NCI-H774 (cell line): Measurements from ENCODE around the gene GBA2.

Experiments
- DNase-seq: peaks from one replicate; lab custom pipeline; 2025; lab: John Stamatoyannopoulos, UW

The GBA2 gene

GRCh38 chr9:35748858-35749514, at the start of gene GBA2, which contains the start of gene RGP1:
Gene GBA2 (minus strand): TSS chr9:35749228. CDS start chr9:35748704, 524 bp downstream.
Gene RGP1 (plus strand): TSS chr9:35749287. CDS start chr9:35749756, 469 bp downstream.
- peak; percentile 76 for DNase-seq

DNA sequence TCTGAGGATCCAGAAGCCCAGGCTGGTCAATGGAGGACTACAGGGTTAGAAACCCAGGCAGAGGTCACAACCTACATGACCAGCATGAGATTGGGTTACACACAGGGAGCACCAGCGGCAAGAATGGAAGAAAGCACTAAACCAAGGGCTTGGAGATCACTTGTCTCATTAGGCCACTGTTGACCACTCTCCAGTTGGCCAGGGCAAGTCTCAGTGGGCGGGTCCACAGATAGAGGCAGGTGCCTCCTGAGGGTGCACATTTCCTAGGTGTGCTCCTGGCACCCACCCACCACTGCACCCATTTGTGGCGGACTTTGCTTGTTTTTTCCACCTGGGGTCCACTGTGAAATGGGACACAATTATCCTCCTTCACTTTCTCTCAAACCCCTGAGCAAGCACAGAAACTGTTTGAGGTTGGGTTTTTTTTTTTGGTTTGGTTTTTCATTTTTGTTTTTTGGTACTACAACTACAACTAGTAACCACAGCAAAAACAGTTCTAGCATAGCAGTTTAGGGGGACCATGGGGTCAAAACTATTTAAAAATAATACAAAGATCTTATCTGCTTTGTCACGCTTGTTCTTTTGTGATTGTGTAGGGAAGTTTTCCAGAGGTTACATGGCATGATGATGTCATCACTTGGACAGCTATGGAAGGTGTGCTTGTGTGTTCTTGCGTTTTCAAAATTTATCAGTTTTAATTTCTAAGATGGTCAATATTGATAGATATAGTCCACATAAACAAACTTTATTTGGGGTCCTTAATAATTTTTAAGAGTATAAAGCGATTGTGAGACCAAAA, 48.5 kb upstream of the GBA2 start:
- no peak for DNase-seq

DNA sequence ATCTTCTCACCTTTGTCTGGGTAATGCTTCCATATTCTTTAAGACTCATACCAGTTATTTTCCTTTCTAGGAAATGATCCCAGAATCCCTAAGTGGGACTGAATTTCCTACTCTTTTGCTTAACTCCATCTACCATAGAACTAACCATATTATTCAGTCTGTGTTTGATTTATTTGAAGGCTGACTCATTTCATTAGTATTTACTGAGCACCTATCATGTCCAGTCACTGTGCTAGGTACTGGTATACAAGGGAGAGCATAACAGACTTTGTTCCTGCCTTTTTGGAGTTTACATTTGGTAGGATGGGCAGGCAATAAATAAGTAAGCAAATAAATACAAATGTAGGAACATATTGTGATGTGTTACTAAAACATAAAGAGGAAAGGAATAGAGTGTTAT, 46.7 kb upstream of the GBA2 start:
- DNase-seq = no peak

DNA sequence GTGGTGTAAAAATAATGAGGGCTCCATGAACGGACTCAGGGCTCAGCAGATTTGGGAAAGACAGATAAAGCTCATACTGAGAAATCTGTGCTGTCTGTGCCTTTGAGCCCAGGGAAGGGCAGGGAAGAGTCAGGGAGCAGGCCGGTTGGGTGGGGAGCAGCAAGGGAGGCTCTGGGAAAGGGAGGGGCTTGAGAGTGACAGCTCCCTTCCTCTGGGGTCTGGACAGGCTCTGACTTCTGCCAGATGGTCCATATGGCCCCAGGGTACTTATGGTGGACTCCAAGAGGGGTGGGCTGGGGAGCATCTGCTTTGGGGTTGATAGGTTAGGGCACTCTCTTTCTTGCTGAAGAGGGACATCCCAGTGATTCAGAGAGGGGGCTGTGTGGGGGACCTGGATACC, 44.4 kb upstream of the GBA2 start:
- no peak for DNase-seq

GRCh38 chr9:35792826-35793225, 43.8 kb upstream of the GBA2 start:
- DNase-seq = no peak

DNA sequence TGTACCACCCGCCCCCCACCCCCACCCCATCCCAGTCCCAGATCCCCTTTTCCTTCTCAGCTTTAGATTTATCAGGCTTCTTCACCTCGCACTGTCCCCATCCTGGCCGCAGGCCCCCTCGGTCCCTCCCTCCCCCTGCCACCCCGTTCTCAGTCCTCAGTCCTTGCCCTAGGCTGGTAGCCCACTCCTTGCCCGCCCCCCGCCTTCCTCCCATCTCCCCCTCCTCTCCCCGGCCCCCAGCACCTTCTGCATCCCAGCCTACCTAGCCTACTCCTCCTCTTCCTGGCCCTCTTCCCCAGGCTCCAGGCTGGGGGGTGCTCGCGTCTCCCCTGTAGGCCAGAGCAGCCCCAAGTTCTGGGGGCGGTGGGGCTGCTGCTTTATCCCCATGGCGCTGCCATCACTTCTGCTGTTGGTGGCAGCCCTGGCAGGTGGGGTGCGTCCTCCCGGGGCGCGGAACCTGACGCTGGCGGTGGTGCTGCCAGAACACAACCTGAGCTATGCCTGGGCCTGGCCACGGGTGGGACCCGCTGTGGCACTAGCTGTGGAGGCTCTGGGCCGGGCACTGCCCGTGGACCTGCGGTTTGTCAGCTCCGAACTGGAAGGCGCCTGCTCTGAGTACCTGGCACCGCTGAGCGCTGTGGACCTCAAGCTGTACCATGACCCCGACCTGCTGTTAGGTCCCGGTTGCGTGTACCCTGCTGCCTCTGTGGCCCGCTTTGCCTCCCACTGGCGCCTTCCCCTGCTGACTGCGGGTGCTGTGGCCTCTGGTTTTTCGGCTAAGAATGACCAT, 43.2 kb upstream of the GBA2 start:
- DNase-seq = no peak

GRCh38 chr9:35791297-35791921, 42.4 kb upstream of the GBA2 start, which contains the start of gene NPR2:
Gene NPR2 (plus strand): TSS chr9:35791591. CDS start chr9:35792409, 818 bp downstream.
- no peak for DNase-seq

DNA sequence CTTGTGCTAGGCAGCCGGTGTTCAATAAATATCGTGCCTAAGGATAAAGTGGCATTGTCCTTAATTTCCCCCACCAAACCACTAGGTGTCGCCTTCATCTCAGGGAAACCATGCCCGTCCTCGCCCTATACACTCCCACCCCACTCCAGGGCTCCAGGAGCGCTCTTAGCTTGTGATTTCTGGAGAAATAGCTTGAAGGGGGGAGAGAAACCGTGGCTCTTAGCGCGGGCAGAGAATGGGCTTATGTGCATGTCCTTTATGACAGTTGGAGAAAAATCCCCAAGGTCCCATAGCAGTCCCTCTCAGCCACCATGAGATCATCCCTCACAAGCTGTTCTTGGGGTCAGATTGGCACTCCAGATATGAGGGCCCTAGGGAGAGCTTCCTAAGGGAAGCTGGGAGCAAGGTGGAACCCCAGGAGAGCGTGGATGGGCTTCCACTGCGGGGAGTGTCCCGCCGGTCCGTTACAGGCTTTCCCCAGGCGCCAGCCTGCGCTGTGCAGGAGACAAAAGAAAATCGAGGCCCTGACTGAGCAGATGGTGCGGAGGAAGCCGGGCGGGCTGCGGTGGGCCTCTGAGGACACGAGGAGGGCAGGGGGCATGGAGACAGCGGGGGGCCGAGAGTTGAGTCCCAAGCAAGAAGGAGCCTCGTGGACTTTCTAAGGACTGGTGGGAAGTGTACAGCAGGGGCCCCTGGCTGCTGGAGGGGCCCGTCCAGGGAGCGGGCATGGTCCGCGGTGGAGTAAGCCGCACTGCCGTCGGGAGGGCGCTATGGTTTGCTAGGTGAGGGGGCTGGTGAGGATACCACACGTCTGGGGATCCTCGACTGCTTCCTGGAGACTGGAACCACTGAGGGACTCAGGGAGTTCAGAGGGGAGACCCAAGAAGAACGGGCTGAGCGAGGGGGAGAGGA, 41.6 kb upstream of the GBA2 start:
- peak; percentile 37 for DNase-seq

GRCh38 chr9:35790025-35790384, 41.0 kb upstream of the GBA2 start:
- no peak for DNase-seq

DNA sequence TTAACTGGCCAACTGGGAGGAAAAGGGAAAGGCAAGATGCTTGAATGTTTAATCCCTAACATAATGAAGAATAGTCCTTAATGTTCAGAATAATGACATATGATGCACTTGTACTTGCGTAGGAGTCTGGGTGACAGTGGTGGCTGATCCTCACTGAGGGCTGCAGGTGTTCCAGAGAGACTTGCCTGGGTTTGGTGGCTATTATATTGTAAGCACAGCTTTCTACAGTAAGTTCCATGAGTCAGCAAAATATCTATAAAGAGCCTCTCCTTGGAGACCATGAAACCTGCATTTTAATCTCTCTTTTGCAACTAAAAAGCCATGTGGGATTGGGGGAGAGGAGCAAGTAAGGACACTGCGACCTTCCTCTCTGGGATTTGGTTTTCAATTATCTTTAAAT, 40.5 kb upstream of the GBA2 start:
- DNase-seq = no peak

DNA sequence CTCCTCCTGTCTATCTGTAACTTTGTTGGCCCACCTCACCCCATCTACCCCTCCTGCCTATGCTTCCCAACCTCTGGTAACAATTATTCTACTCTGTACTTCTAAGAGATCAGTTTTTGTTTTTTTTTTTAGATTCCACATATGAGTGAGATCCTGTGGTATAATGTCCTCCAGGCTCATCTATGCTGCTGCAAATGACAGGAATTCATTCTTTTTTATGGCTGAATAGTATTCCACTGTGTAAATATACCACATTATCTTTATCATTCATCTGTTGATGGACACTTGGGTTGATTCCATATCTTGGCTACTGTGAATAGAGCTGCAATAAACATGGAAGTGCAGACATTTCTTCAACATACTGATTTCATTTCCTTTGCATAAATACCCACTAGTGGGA, 34.4 kb upstream of the GBA2 start:
- DNase-seq = no peak

- DNase-seq = no peak
Observed at GRCh38 chr9:35781066-35781465, 32.0 kb upstream of the GBA2 start.

- DNase-seq = no peak
Observed at GRCh38 chr9:35778496-35778895, 29.5 kb upstream of the GBA2 start.

DNA sequence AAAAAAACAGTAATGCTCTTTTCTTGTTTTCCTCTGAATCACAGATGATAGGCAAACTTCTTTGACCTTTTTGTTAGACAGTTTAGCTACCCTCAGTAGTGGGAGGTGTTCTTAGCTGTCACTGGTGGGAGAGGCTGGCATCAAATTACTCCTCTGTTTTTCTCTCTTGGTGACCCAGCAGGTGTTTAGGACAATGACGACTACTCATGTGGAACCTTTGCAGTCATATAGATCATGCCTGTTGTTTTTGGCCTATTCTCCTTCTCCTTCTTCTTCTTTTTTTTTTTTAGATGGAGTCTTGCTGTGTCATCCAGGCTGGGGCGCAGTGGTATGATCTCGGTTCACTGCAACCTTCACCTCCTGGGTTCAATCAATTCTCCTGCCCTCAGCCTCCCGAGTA, 27.0 kb upstream of the GBA2 start:
- peak; percentile 50 for DNase-seq

DNA sequence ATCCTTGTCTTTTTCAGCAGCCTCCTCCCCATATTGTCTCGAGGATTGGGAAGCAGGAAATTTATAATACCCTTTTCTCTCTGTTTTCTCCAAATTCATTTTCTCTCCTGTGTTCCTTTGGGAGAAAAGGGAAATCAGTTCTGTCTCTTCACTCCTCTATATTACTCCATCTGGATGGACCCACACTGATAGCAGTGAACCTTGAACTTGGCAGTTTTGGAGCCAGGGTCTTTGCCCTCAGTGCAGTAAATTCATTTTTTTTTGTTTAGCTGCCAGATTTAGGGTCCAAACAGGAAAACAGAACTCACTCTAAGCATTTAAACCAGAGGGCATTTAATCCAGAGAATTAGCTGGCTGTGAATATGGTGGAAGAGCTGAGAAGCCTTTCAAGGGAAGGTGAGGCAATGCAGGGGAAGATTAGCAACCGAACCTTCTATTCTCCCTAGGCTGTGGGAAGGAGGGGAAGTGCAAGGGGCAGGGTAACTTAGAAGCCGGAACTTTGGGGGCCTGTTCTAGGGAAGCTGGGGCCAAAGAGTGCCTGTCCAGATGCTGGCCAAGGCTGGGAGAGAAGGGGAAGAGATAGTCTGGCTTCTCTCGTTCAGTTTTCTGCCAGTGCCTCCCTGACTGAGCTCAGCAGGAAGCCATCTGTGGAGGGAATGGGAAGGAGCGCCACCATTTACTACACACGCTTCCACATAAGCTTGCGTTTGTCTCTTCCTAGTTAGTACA, 26.0 kb upstream of the GBA2 start:
- DNase-seq = no peak

- DNase-seq = no peak
Observed at GRCh38 chr9:35771943-35772342, 22.9 kb upstream of the GBA2 start.

DNA sequence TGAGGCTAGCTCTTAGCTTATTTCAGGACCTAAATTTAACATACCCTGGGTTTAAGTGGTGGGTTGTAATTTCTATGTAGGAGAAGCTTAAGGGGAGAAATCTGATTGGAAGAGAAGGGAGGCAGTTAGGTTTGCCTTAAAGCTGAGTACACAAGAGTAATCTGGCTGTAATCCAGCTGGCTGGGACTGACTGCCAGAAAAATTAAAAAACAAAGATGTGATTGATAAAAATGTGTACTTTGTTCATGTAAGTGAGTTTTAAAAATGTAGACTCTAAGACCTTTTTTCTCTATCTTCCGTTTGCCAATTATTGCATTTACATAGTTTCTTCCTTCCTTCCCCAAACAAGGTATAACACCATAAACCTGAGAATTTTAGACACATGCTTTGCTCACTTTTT, 22.5 kb upstream of the GBA2 start:
- peak; percentile 51 for DNase-seq

GRCh38 chr9:35771075-35771433, 22.0 kb upstream of the GBA2 start:
- DNase-seq = no peak

- no peak for DNase-seq
Observed at GRCh38 chr9:35769763-35770162, 20.7 kb upstream of the GBA2 start.

- no peak for DNase-seq
Observed at GRCh38 chr9:35767458-35767857, 18.4 kb upstream of the GBA2 start.

DNA sequence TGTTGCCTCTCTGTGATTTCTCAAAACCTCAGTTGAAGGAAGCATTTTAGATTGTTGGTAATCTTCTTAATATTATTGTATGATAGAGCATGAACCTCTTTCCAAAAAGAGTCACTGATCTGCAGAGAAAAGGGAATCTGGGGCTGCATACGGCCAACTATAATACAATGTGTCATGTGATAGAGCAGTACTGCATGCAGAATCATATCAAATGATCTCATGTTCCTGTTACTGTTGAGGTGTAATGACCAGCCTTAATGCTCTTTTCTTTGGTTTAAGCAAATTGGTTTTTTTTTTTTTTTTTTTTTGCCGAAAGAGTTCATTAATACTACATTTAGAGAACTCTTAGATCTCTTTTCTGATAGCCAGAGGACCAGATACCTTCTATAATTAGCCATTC, 18.0 kb upstream of the GBA2 start:
- no peak for DNase-seq
